Ectodermal cell (in vitro differentiated cells): ENCODE measurements around the gene NOC3L.

ENCODE experiments used
- H3K27ac ChIP-seq: 2 replicates; pipeline ENCODE4 v1.7.0; 2013; ENCODE audit warnings: mild to moderate bottlenecking, low read depth, low read length; ENCODE audit not compliant: insufficient read depth, poor library complexity, severe bottlenecking
- H3K27me3 ChIP-seq: 2 replicates; pipeline ENCODE4 v1.7.0; 2013; ENCODE audit warnings: mild to moderate bottlenecking, low read length; ENCODE audit not compliant: insufficient read depth, control insufficient read depth, poor library complexity, severe bottlenecking
- H3K36me3 ChIP-seq: one replicate; pipeline ENCODE4 v1.7.0; 2013; ENCODE audit warnings: low read length; ENCODE audit not compliant: control insufficient read depth, insufficient read depth
- H3K4me1 ChIP-seq: one replicate; pipeline ENCODE4 v1.7.0; 2013; ENCODE audit warnings: low read length; ENCODE audit not compliant: control insufficient read depth, insufficient read depth
- H3K4me3 ChIP-seq: 2 replicates; pipeline ENCODE4 v1.7.0; 2013; ENCODE audit warnings: low read depth, low read length, control low read depth; ENCODE audit not compliant: insufficient read depth
- H3K9me3 ChIP-seq: 2 replicates; pipeline ENCODE4 v1.7.0; 2013; ENCODE audit warnings: mild to moderate bottlenecking, low read length, moderate library complexity; ENCODE audit not compliant: control insufficient read depth
- WGBS, 2 experiments: methylation state at CpG; one replicate each; pipeline ENCODE4 v1.1.7; 2013; ENCODE audit warnings: missing lambda C conversion rate in 2 of 2; 5-methylcytosine and 5-hydroxymethylcytosine counted together

NOC3L gene

DNA sequence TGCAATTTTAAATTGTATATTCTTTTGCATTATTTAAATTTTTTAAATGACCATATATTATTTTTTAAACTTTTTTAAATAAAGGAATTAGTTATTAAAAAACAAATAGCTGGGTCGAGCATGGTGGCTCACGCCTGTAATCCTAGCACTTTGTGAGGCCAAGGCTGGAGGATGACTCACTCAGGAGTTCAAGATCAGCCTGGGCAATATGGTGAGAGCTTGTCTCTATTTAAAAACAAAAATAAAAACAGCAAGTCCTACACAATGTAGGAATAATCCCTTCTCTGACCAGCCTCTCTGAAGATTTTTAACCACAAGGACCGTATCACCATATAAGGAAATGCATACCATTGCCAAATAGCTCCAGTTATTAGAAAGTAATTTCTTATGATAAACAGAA lies 19.6 kb downstream of the NOC3L start:
- Histone ChIP-seq H3K27ac (no peak overlapping the region), H3K9me3 (no peaks in the 10 kb centered on the region), H3K4me3 (no peak overlapping the region), H3K36me3 (peaks cover 10% of the 10 kb centered on the region), H3K27me3 (no peaks in the 10 kb centered on the region), H3K4me1 (no peaks in the 10 kb centered on the region)
- WGBS, 2 experiments: 89 to 95% methylated on average over 2 to 3 of the region's 3 CpGs

GRCh38 chr10:94334857-94335256 lies 27.9 kb downstream of the NOC3L start:
- 95 to 96% methylated on average over 3 of the region's 3 CpGs for WGBS, 2 experiments
- Histone ChIP-seq H3K4me1 (no peaks in the 10 kb centered on the region), H3K4me3 (no peak overlapping the region), H3K27ac (no peak overlapping the region), H3K36me3 (peaks cover 41% of the 10 kb centered on the region), H3K27me3 (no peaks in the 10 kb centered on the region), H3K9me3 (no peaks in the 10 kb centered on the region)

DNA sequence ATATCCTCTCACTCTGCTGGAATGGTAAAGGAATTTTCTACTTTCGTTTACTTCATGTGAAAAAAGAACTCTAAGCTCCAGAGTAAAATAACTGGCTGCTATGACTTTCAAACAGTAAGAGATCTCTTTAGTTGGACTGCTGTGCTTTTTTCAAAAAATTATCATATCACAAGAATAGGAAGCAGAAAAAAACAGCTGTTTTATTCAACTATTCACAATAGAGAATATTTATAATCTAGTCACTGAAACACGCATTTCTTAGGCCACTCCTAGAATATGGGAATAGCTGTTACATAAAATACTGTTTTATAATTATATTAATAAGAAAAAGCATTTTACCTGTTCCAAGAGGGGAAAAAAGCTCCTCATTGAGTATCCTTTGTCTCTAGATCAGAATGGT lies 29.7 kb downstream of the NOC3L start:
- Histone ChIP-seq H3K27ac (no peak overlapping the region), H3K36me3 (peaks cover 37% of the 10 kb centered on the region), H3K4me3 (no peak overlapping the region), H3K27me3 (no peaks in the 10 kb centered on the region), H3K4me1 (no peaks in the 10 kb centered on the region), H3K9me3 (no peaks in the 10 kb centered on the region)
- WGBS, 2 experiments: 100% methylated on average over 1 of the region's 2 CpGs

DNA sequence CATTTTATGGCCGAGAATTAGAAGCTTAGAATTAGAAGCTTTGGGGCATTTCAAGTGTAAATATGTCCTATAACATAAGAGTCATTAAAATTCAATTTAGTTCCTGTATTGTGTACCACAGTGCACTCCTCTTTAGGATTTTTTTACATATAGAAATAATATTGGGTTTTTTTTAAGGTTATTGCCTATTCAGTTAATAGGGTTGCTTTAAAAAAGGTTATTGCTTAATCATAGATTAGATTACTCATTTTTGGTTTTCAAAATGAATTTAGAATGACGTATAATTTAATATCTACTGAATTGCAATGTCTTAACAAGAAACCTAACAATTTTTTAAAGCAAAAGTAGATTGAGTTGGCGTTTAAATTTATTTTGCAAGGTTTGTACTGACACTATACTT lies 34.1 kb downstream of the NOC3L start:
- H3K4me3 ChIP-seq: no peak overlapping the region
- H3K36me3 ChIP-seq: peaks cover 19% of the 10 kb centered on the region
- no peak overlapping the region for H3K27ac ChIP-seq
- H3K9me3 ChIP-seq: no peaks in the 10 kb centered on the region
- 100% methylated on average over 1 of the region's 3 CpGs for WGBS, 2 experiments
- no peaks in the 10 kb centered on the region for H3K27me3 ChIP-seq
- no peaks in the 10 kb centered on the region for H3K4me1 ChIP-seq

- Histone ChIP-seq H3K9me3 (no peaks in the 10 kb centered on the region), H3K4me3 (no peak overlapping the region), H3K36me3 (peaks cover 19% of the 10 kb centered on the region), H3K4me1 (no peaks in the 10 kb centered on the region), H3K27ac (no peak overlapping the region), H3K27me3 (no peaks in the 10 kb centered on the region)
- WGBS, 2 experiments: 100% methylated on average over 1 of the region's 1 CpG; no CpG with 5 or more reads in 1 of the 2 experiments
Observed at GRCh38 chr10:94327649-94328048, 35.1 kb downstream of the NOC3L start.

DNA sequence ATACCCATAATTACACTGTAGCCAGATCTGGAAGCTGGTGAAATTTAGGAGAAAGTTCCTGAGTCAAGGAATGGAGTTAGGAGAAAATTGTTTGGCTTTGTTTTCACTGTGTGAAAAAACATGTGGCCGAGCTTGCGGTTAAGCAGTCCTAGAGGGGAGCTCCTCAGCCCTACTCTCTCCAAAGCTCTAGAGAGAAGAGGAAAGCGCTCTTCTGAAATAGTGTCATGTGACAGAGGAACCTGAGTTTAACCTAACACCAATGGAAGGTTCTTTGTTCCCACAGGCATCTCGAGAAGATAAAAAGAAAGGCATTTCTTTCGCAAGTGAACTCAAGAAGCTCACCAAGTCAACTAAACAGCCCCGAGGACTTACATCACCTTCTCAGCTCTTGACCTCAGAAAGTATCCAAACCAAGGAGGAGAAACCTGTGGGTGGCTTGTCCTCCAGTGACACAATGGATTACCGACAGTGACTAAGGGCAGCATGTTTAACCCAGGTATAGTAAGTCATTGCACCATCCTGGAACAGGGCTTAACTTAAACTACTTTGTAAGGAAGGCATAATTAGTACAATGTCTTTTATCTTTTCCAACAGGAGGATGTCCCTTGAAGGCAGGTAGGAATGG lies 38.0 kb downstream of the NOC3L start:
- Histone ChIP-seq H3K27me3 (no peaks in the 10 kb centered on the region), H3K4me1 (no peaks in the 10 kb centered on the region), H3K27ac (no peak overlapping the region), H3K9me3 (no peaks in the 10 kb centered on the region), H3K4me3 (no peak overlapping the region), H3K36me3 (peaks cover 3% of the 10 kb centered on the region)
- 90 to 96% methylated on average over 7 of the region's 7 CpGs for WGBS, 2 experiments

DNA sequence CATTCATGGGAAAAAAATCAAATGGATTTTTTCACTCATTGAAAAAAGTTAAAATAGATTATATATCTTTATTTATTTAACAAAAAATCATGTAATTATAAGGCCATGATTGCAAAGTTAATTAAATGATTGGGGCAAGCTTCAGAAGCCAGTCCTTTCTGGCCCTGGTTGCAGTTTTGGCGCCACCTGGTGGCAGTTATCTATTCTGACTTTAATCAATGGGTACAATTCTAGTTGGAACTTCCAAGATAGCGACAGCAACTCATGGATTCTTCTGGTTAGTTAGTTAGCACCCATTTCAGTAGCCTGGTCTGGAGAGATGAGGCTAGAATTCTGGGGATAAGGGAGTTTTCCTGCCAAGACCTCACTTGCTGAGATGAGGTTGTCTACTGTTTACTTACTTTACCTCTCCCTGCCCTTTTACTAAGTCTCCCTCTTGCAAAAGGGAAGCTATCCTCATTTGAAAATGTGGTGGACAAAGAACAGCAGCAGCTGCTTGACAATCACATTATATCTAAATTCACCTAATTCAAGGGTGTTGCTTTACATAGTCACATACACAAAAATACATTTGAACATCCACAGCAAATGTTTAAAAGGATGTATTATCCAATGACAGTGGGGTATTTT lies 42.3 kb downstream of the NOC3L start:
- Histone ChIP-seq H3K4me3 (no peak overlapping the region), H3K9me3 (no peaks in the 10 kb centered on the region), H3K27ac (no peak overlapping the region), H3K36me3 (peaks cover 3% of the 10 kb centered on the region), H3K4me1 (no peaks in the 10 kb centered on the region), H3K27me3 (no peaks in the 10 kb centered on the region)
- 27 to 36% methylated on average over 2 of the region's 2 CpGs for WGBS, 2 experiments

- Histone ChIP-seq H3K4me3 (no peak overlapping the region), H3K27me3 (no peaks in the 10 kb centered on the region), H3K27ac (no peak overlapping the region), H3K9me3 (no peaks in the 10 kb centered on the region), H3K36me3 (no peaks in the 10 kb centered on the region), H3K4me1 (no peaks in the 10 kb centered on the region)
- WGBS, 2 experiments: 80 to 100% methylated on average over 1 of the region's 1 CpG
Observed at GRCh38 chr10:94316560-94316959, 46.2 kb downstream of the NOC3L start.

DNA sequence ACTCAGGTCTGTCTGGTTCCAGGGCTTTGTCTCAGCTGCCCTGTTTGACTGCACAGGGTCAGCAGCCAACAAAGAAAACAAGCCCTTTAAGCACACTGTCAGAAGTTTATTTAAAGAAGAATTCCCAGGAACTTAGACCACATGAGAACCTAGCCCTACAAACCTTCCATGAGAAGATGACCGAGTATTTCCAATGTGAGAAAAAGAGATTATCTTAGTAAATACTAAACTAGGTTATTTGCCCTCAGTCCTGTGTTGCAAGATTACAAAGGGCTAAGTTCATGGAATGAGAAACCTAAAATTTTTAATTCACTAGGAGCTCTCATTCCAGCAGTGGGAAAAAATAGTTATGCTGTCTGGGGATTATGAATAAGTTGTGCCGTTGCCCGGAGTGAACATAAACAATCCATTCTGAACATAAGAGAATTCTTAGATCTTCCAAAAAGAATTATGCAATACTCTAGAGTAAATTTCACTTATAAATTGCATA lies 46.7 kb downstream of the NOC3L start:
- Histone ChIP-seq H3K27me3 (no peaks in the 10 kb centered on the region), H3K9me3 (no peaks in the 10 kb centered on the region), H3K4me3 (no peak overlapping the region), H3K4me1 (no peaks in the 10 kb centered on the region), H3K27ac (no peak overlapping the region), H3K36me3 (no peaks in the 10 kb centered on the region)
- WGBS, 2 experiments: 97% methylated on average over 3 of the region's 3 CpGs; no CpG with 5 or more reads in 1 of the 2 experiments

GRCh38 chr10:94315024-94315451 lies 47.7 kb downstream of the NOC3L start:
- H3K9me3 ChIP-seq: no peaks in the 10 kb centered on the region
- 56 to 64% methylated on average over 3 of the region's 3 CpGs for WGBS, 2 experiments
- H3K4me1 ChIP-seq: no peaks in the 10 kb centered on the region
- no peaks in the 10 kb centered on the region for H3K27me3 ChIP-seq
- no peaks in the 10 kb centered on the region for H3K36me3 ChIP-seq
- no peak overlapping the region for H3K4me3 ChIP-seq
- H3K27ac ChIP-seq: no peak overlapping the region
